Skeletal muscle tissue (tissue), 4 donors: ENCODE results near the gene VWA3A. TPM values are rescaled to one million over a fixed set of nuclear protein-coding genes. Genes with fewer than 3 reads are reported as not detected.
"Not testable (repeated sequence)": the region's sequence is repeated elsewhere in the genome, so short reads cannot be mapped to it uniquely, and the experiment has no call there.

Source experiments
- H3K27ac ChIP-seq: one replicate; pipeline ENCODE4 v1.7.0; 2013; ENCODE audit warnings: mild to moderate bottlenecking, low read depth, low read length, inconsistent platforms
- H3K27me3 ChIP-seq, 3 donors: one replicate each; pipeline ENCODE4 v1.7.0; 2013; ENCODE audit warnings: low read length in 3 of 3; ENCODE audit not compliant: control insufficient read depth in 3 of 3, insufficient read depth in 3 of 3
- H3K36me3 ChIP-seq, 3 donors: one replicate each; pipeline ENCODE4 v1.7.0; 2013; ENCODE audit warnings: low read length in 3 of 3; ENCODE audit not compliant: control insufficient read depth in 3 of 3, insufficient read depth in 3 of 3
- H3K4me1 ChIP-seq, 3 donors: one replicate each; pipeline ENCODE4 v1.7.0; 2013; ENCODE audit warnings: low read length in 3 of 3, mild to moderate bottlenecking in 3 of 3; ENCODE audit not compliant: control insufficient read depth in 3 of 3, insufficient read depth in 3 of 3
- H3K4me3 ChIP-seq, 3 donors: one replicate each; pipeline ENCODE4 v1.7.0; 2013; ENCODE audit warnings: low read length in 3 of 3
- H3K9ac ChIP-seq, 3 donors: one replicate each; pipeline ENCODE4 v1.7.0; 2013; ENCODE audit warnings: low read length in 3 of 3, mild to moderate bottlenecking in 3 of 3, moderate library complexity in 2 of 3, low read depth in 1 of 3
- H3K9me3 ChIP-seq, 3 donors: one replicate each; pipeline ENCODE4 v1.7.0; 2013; ENCODE audit warnings: low read length in 3 of 3; ENCODE audit not compliant: control insufficient read depth in 3 of 3
- total RNA-seq: library from RNA; depleted of rRNA; stranded (reverse); fragments of >200 nt; gene quantifications from one replicate; pipeline ENCODE4 v1.2.3, GENCODE V29; 2014
- donor health status: Osteomylitis.

The VWA3A gene
- total RNA-seq, 1 donor from 2014 or later, result under 0.01 TPM

GRCh38 chr16:22195695-22196558 is 103.6 kb downstream of the VWA3A start:
- H3K27me3 ChIP-seq, result no peaks in the 10 kb centered on the region
- H3K4me1 ChIP-seq, result peaks cover 17 to 26% (median 21%) of the 10 kb centered on the region in 3 donors
- no peaks in the 10 kb centered on the region for H3K9me3 ChIP-seq
- H3K9ac ChIP-seq, result peak overlapping the region; percentile 55 to 85 (median 79)
- peak overlapping the region; percentile 38 for H3K27ac ChIP-seq
- no peaks in the 10 kb centered on the region for H3K36me3 ChIP-seq
- peak overlapping the region; percentile 61 to 93 (median 84) for H3K4me3 ChIP-seq

- H3K36me3 ChIP-seq, H3K9ac ChIP-seq, H3K27ac ChIP-seq, H3K27me3 ChIP-seq, H3K9me3 ChIP-seq: not testable (repeated sequence)
- Histone ChIP-seq H3K4me1 (peaks cover 17 to 23% (median 20%) of the 10 kb centered on the region in 3 donors), H3K4me3 (peak overlapping the region in 1 of 3 donors; percentile 61)
Measured at GRCh38 chr16:22196559-22197168, 104.3 kb downstream of the VWA3A start.

- Histone ChIP-seq H3K4me3 (no peak overlapping the region), H3K9me3 (no peaks in the 10 kb centered on the region), H3K9ac (peak overlapping the region in 1 of 3 donors; percentile 33), H3K27me3 (no peaks in the 10 kb centered on the region), H3K27ac (peak overlapping the region; percentile 45), H3K36me3 (no peaks in the 10 kb centered on the region), H3K4me1 (peaks cover 8 to 10% (median 9%) of the 10 kb centered on the region in 3 donors)
Measured at GRCh38 chr16:22198547-22199293, 106.4 kb downstream of the VWA3A start.

- H3K9ac ChIP-seq, result no peak overlapping the region
- H3K4me1 ChIP-seq, result peaks cover 10 to 12% (median 12%) of the 10 kb centered on the region in 3 donors
- no peaks in the 10 kb centered on the region for H3K27me3 ChIP-seq
- no peaks in the 10 kb centered on the region for H3K36me3 ChIP-seq
- H3K9me3 ChIP-seq, result no peaks in the 10 kb centered on the region
- H3K27ac ChIP-seq, result no peak overlapping the region
- no peak overlapping the region for H3K4me3 ChIP-seq
Measured at GRCh38 chr16:22202261-22202637, 109.9 kb downstream of the VWA3A start.

GRCh38 chr16:22203091-22203490 is 110.8 kb downstream of the VWA3A start:
- H3K36me3 ChIP-seq, result no peaks in the 10 kb centered on the region
- H3K4me3 ChIP-seq, result no peak overlapping the region
- H3K9me3 ChIP-seq, result no peaks in the 10 kb centered on the region
- no peak overlapping the region for H3K9ac ChIP-seq
- peaks cover 18 to 21% (median 20%) of the 10 kb centered on the region in 3 donors for H3K4me1 ChIP-seq
- no peak overlapping the region for H3K27ac ChIP-seq
- no peaks in the 10 kb centered on the region for H3K27me3 ChIP-seq

GRCh38 chr16:22204091-22204655 is 111.8 kb downstream of the VWA3A start:
- no peak overlapping the region for H3K9ac ChIP-seq
- no peaks in the 10 kb centered on the region for H3K36me3 ChIP-seq
- no peaks in the 10 kb centered on the region for H3K9me3 ChIP-seq
- H3K27me3 ChIP-seq, result no peaks in the 10 kb centered on the region
- no peak overlapping the region for H3K4me3 ChIP-seq
- H3K27ac ChIP-seq, result no peak overlapping the region
- H3K4me1 ChIP-seq, result peaks cover 25 to 29% (median 25%) of the 10 kb centered on the region in 3 donors

- no peaks in the 10 kb centered on the region for H3K27me3 ChIP-seq
- H3K4me1 ChIP-seq, result peaks cover 37 to 40% (median 37%) of the 10 kb centered on the region in 3 donors
- H3K9me3 ChIP-seq, result peaks cover 0 to 2% (median 0%) of the 10 kb centered on the region in 3 donors
- peak overlapping the region; percentile 71 to 93 (median 74) for H3K9ac ChIP-seq
- peaks cover 0 to under 1% (median 0%) of the 10 kb centered on the region in 3 donors for H3K36me3 ChIP-seq
- H3K4me3 ChIP-seq, result peak overlapping the region; percentile 72 to 93 (median 93)
- H3K27ac ChIP-seq, result peak overlapping the region; percentile 87
Measured at GRCh38 chr16:22205577-22206012, 113.3 kb downstream of the VWA3A start.

- H3K4me3 ChIP-seq, result peak within 1 kb of the TSS; percentile 93
- H3K27me3 ChIP-seq, result no peaks in the 10 kb centered on the region
- H3K4me1 ChIP-seq, result peaks cover 42 to 46% (median 43%) of the 10 kb centered on the region in 3 donors
- H3K36me3 ChIP-seq, result peaks cover 0 to 4% (median 0%) of the 10 kb centered on the region in 3 donors
- peak within 1 kb of the TSS; percentile 82 to 93 (median 89) for H3K9ac ChIP-seq
- H3K27ac ChIP-seq, result peak within 1 kb of the TSS; percentile 87
- H3K9me3 ChIP-seq, result peaks cover 0 to 4% (median 2%) of the 10 kb centered on the region in 3 donors
Measured at GRCh38 chr16:22206013-22206841, 113.9 kb downstream of the VWA3A start, which contains the start of gene EEF2K. TSS of gene EEF2K (plus strand) at chr16:22206278. CDS start at chr16:22225730, 19,452 bp downstream.
